IPS-18c (cell line): ENCODE data around the gene RPP25.

ENCODE experiments used
- H3K4me3 ChIP-seq: 2 replicates; pipeline ENCODE4 v1.7.0; 2013; ENCODE audit warnings: low read depth, mild to moderate bottlenecking, low read length, moderate library complexity; ENCODE audit not compliant: insufficient read depth
- H3K9me3 ChIP-seq: one replicate; pipeline ENCODE4 v1.6.1; 2013; ENCODE audit warnings: mild to moderate bottlenecking, low read length, moderate library complexity; ENCODE audit not compliant: control insufficient read depth, insufficient read depth

Gene RPP25, protein sequence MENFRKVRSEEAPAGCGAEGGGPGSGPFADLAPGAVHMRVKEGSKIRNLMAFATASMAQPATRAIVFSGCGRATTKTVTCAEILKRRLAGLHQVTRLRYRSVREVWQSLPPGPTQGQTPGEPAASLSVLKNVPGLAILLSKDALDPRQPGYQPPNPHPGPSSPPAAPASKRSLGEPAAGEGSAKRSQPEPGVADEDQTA

GRCh38 chr15:74956648-74957475 lies at the start of gene RPP25:
Gene RPP25 (minus strand): TSS chr15:74956772. CDS start chr15:74956583, 189 bp downstream.
- H3K4me3 ChIP-seq = peak within 1 kb of the TSS; percentile 74
- H3K9me3 ChIP-seq = peaks cover 5% of the 10 kb centered on the region

- Histone ChIP-seq H3K9me3 (peaks cover 2% of the 10 kb centered on the region), H3K4me3 (no peak overlapping the region)
Measured at GRCh38 chr15:75002398-75002797, 45.8 kb upstream of the RPP25 start.

DNA sequence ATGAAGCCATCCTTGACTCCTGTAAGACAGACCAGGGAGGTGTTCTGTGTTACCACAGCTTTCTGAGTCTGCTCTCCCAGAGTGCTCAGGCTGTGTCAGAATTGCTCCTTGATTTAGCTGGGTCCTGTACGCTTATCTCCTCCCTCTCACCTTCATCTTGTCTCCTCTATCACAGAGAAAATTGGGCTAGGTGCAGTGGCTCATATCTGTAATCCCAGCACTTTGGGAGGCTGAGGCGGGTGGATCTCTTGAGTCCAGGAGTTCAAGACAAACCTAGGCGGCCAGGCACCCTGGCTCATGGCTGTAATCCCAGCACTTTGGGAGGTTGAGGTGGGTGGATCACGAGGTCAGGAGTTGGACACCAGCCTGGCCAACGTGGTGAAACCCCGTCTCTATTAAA lies 44.7 kb upstream of the RPP25 start:
- H3K9me3 ChIP-seq = peaks cover 4% of the 10 kb centered on the region
- H3K4me3 ChIP-seq = no peak overlapping the region

GRCh38 chr15:74997543-74997942 lies 41.0 kb upstream of the RPP25 start:
- Histone ChIP-seq H3K4me3 (no peak overlapping the region), H3K9me3 (peaks cover 4% of the 10 kb centered on the region)

GRCh38 chr15:74997141-74997540 lies 40.6 kb upstream of the RPP25 start:
- Histone ChIP-seq H3K9me3 (peaks cover 4% of the 10 kb centered on the region), H3K4me3 (no peak overlapping the region)

- Histone ChIP-seq H3K4me3 (peak overlapping the region; percentile 83), H3K9me3 (peaks cover 4% of the 10 kb centered on the region)
Measured at GRCh38 chr15:74995779-74996765, 39.5 kb upstream of the RPP25 start.

DNA sequence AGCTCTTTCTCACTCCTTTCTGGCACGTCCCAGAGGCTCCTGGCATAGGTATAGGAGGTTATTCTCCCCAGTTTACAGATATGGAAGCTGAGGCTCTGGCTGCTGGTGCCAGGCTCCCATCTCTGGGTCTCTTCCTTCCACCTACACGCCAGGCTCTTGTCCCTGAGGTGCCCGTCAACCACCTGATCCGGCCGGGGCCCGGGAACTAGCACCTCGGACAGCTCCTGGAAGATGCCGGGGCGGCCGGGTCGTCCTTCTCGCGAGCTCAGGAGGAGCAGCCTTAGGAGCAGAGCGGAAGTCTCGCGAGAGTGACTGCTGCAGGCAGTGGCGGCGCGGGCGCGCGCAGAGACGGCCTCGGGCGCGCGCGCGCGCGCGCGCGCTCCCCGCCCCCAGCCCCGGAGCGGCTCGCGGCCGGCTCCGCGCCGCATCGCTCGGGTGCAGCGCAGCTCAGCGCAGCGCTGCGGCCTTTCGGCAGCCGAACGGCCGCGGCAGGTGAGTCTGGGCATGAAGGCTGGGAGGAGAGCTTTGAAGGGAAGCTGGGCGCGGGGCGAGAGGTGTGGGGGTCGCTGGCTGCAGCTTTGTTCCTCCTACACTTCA lies 38.7 kb upstream of the RPP25 start, which contains the start of gene SCAMP5:
Gene SCAMP5, plus strand, starts transcription at position 382 of the 597 bp plus-strand sequence. CDS start 16,277 bp downstream, outside the sequence.
- H3K4me3 ChIP-seq = peak within 1 kb of the TSS; percentile 83
- peaks cover 4% of the 10 kb centered on the region for H3K9me3 ChIP-seq

DNA sequence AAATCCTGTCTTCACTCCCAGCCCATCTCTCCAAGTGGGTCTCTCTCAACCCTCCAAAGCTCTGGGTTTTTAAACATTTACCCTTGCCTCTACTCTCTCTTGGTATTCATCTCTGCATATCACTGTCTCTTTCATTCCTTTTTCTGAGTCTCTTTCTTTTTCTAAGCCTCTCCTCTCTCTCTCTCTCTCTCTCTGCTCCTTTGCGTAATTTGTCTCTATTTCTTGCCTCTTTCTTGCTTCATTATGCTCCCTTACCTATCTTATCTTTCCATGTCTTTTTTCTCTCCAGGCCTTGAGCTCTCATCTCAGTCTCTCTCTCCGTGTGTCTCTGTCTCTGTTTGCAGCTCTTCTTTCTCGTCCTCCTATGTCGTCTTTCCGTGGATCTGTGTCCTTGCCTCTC lies 38.1 kb upstream of the RPP25 start:
- peaks cover 4% of the 10 kb centered on the region for H3K9me3 ChIP-seq
- no peak overlapping the region for H3K4me3 ChIP-seq

- Histone ChIP-seq H3K9me3 (peaks cover 4% of the 10 kb centered on the region), H3K4me3 (no peak overlapping the region)
Measured at GRCh38 chr15:74994236-74994635, 37.7 kb upstream of the RPP25 start.

DNA sequence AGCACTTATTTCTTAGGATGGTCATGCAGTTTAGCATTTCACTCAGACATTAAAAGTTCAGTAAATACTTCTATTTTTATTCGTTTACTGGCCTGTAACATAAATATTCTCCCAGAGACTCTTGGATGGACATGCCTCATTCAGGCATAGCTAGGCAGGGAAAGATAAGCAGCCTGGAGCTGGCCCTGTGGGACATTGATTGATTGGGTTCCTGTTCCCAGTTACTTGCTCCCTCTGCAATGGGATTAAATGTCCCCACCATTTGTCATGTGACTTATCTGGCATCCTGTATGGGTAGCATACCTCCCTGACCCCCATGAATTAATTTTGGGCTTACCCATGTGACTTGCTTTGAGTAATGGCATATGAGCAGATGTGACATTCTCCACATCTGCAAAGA lies 36.0 kb upstream of the RPP25 start:
- no peak overlapping the region for H3K4me3 ChIP-seq

DNA sequence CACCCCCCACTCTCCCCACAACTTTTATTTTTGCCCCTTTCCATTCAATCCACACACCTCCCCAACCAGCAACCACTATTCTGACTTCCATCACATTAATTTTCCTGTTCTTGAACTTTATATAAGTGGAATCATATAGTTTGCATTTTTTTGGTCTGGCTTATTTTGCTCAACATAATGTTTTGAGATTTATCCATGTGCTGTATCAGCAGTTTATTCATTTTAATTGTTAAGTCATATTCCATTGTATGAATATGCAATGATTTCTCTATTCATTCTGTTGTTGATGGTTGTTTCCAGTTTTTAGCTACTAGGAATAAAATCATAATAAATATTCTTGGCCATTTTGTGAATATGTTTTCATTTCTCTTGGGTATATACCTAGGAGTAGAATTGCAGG lies 33.0 kb upstream of the RPP25 start:
- H3K4me3 ChIP-seq = no peak overlapping the region
- no peaks in the 10 kb centered on the region for H3K9me3 ChIP-seq

More for the DNA sequence above, 36.0 kb upstream of the RPP25 start:
- H3K9me3 ChIP-seq = peaks cover 3% of the 10 kb centered on the region

GRCh38 chr15:74988007-74988800 lies 31.6 kb upstream of the RPP25 start:
- Histone ChIP-seq H3K4me3 (no peak overlapping the region), H3K9me3 (no peaks in the 10 kb centered on the region)

- H3K9me3 ChIP-seq = no peaks in the 10 kb centered on the region
- H3K4me3 ChIP-seq = no peak overlapping the region
Measured at GRCh38 chr15:74983725-74984231, 27.2 kb upstream of the RPP25 start.

- Histone ChIP-seq H3K9me3 (no peaks in the 10 kb centered on the region), H3K4me3 (no peak overlapping the region)
Measured at GRCh38 chr15:74982183-74982582, 25.6 kb upstream of the RPP25 start.

DNA sequence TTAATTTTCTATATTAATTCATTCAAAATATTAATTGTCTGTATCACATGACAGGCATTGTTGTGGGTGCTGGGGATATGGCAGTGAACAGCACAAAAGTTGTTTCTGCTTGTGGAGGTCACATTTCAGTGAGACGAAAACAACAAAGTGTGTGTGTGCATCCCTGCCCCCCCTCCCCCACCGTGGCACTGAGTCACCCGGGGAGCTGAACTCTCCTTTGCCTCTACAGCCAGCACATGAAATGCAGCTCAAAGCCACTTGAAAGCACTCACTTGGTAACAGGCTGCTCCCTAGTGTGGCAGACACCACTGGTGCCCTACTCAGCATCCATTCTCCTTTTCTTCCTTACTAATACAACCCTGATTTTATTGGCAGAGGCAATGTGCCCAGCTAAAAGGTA lies 21.9 kb upstream of the RPP25 start:
- H3K4me3 ChIP-seq = no peak overlapping the region
- no peaks in the 10 kb centered on the region for H3K9me3 ChIP-seq

DNA sequence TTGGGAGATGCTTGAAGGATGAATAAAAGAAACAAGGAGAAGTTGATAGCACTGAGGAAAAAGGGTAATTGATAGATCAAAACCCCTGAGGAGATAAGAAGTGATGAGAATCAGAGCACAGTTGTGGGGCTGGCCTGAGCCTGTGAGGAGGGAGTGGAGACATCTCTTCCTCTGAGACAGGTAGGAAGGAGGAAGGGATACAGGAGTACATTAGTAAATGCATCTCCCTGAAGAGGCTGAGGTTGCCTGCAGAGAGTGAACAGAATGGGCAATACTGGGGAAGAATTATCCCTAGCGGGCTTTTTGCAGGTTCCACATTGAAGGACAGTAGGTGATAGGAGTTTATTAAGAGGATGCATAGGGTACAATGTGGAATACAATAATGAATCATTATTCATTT lies 21.5 kb upstream of the RPP25 start:
- no peak overlapping the region for H3K4me3 ChIP-seq
- H3K9me3 ChIP-seq = no peaks in the 10 kb centered on the region
